Coronary artery (tissue), 2 donors: ENCODE data around the gene CFB.

Source experiments
- DNase-seq: peaks from one replicate; pipeline ENCODE4 v3.0.0-alpha.2; 2017; ENCODE audit warnings: low spot score
- H3K27ac ChIP-seq, 2 donors: fragments of 200-600 bp; sonication (generic); one replicate each; pipeline ENCODE4 v1.5.1; 2016 to 2019
- H3K4me3 ChIP-seq: fragments of 200-600 bp; sonication (generic); 2 replicates; pipeline ENCODE4 v1.5.1; 2016; ENCODE audit warnings: mild to moderate bottlenecking, moderate library complexity
- TF ChIP-seq, protein P1 (sequence below): fragments of 200-600 bp; sonication (generic); IDR thresholded peaks from one replicate; pipeline ENCODE4 v1.5.1; 2019; ENCODE audit warnings: antibody characterized with exemption

Gene CFB

DNA sequence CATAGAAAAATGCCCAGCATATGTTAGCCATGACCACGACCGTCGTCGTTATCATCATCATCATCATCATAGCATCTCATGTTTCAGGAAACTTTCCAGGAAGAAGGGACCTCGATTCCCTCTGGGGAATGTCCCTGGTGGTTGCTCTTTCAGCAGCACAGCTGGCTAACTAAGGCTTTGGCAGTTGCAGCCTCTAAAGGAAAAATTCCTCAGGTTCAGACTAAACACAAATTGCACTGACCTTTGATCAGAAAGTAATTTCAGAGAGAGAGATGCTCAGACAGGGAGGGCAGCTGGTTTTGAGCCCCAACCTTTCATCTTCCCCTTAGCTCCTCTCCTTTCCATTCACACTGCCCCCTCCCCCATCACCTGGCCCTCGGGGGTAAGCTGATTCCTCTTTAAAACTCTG, 5.6 kb upstream of the CFB start:
- DNase-seq, result no peak
- H3K4me3 ChIP-seq, result no peak overlapping the region
- TF ChIP-seq, protein P1, sequence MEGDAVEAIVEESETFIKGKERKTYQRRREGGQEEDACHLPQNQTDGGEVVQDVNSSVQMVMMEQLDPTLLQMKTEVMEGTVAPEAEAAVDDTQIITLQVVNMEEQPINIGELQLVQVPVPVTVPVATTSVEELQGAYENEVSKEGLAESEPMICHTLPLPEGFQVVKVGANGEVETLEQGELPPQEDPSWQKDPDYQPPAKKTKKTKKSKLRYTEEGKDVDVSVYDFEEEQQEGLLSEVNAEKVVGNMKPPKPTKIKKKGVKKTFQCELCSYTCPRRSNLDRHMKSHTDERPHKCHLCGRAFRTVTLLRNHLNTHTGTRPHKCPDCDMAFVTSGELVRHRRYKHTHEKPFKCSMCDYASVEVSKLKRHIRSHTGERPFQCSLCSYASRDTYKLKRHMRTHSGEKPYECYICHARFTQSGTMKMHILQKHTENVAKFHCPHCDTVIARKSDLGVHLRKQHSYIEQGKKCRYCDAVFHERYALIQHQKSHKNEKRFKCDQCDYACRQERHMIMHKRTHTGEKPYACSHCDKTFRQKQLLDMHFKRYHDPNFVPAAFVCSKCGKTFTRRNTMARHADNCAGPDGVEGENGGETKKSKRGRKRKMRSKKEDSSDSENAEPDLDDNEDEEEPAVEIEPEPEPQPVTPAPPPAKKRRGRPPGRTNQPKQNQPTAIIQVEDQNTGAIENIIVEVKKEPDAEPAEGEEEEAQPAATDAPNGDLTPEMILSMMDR, result no peak

DNA sequence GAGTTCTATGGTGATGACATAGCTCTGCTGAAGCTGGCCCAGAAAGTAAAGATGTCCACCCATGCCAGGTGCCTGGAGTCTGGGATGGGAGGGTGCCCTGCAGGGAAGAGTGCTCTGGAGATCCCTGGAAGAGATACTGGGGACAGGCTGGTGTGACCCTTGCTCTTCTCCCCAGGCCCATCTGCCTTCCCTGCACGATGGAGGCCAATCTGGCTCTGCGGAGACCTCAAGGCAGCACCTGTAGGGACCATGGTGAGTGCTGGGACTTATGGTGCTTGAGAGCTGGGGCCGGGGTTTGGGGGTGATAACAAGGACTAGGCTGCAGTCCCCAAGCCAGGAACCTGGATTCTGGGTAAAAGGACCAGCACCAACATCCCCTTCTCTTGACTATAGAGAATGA, 2.2 kb upstream of the CFB start:
- TF ChIP-seq, protein P1, result no peak
- no peak for DNase-seq
- H3K4me3 ChIP-seq, result no peak overlapping the region
- no peak overlapping the region for H3K27ac ChIP-seq

More for the DNA sequence above, 5.6 kb upstream of the CFB start:
- H3K27ac ChIP-seq, result no peak overlapping the region

DNA sequence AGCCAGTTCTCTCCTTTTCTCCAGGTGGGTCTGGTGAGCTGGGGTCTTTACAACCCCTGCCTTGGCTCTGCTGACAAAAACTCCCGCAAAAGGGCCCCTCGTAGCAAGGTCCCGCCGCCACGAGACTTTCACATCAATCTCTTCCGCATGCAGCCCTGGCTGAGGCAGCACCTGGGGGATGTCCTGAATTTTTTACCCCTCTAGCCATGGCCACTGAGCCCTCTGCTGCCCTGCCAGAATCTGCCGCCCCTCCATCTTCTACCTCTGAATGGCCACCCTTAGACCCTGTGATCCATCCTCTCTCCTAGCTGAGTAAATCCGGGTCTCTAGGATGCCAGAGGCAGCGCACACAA, 765 bp upstream of the CFB start:
- TF ChIP-seq, protein P1, result no peak
- no peak for DNase-seq
- Histone ChIP-seq H3K4me3 (peak overlapping the region; percentile 57), H3K27ac (peak overlapping the region; percentile 86 to 93)

DNA sequence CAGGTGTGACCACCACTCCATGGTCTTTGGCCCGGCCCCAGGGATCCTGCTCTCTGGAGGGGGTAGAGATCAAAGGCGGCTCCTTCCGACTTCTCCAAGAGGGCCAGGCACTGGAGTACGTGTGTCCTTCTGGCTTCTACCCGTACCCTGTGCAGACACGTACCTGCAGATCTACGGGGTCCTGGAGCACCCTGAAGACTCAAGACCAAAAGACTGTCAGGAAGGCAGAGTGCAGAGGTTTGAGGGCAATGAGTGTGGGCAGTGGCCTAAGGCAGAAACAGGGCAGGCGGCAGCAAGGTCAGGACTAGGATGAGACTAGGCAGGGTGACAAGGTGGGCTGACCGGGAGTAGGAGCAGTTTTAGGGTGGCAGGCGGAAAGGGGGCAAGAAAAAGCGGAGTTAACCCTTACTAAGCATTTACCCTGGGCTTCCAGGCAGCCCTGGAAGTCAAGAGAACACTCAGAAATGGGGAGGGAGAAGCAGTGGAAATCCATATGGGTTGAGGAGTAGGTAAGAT, 533 bp downstream of the CFB start:
- Histone ChIP-seq H3K27ac (peak overlapping the region; percentile 86 to 93), H3K4me3 (peak overlapping the region; percentile 57)
- TF ChIP-seq, protein P1, result no peak
- DNase-seq, result no peak

DNA sequence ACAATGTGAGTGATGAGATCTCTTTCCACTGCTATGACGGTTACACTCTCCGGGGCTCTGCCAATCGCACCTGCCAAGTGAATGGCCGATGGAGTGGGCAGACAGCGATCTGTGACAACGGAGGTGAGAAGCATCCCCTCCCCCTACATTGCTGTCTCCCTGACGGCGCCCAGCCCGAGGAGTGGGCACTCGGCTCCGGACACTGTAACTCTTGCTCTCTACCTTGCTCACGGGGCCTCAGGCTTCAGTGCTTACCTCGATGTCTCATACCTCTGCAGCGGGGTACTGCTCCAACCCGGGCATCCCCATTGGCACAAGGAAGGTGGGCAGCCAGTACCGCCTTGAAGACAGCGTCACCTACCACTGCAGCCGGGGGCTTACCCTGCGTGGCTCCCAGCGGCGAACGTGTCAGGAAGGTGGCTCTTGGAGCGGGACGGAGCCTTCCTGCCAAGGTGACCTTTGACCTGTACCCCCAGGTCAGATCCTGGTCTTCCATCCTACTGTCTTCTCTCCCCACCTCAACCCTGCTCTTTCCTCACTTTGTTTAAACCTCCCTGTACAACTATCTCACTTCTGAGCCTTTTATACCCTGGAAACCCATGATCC, 1.3 kb downstream of the CFB start:
- Histone ChIP-seq H3K4me3 (no peak overlapping the region), H3K27ac (peak overlapping the region in 1 of 2 donors; percentile 93)
- TF ChIP-seq, protein P1, result no peak
- DNase-seq, result peak; percentile 73

DNA sequence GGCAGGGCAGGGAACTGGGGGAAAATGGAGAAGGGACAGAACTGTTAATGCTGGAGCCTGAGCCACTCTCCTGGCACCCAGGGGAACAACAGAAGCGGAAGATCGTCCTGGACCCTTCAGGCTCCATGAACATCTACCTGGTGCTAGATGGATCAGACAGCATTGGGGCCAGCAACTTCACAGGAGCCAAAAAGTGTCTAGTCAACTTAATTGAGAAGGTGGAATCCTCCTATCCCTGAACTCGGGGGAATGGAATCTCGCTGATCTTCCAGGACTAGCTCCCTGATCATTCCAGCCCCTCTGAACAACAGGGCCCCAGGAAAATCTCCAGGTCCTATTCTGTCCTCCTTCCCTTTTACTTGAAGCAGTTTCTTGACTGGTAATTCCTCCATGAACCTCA, 2.0 kb downstream of the CFB start:
- Histone ChIP-seq H3K27ac (no peak overlapping the region), H3K4me3 (no peak overlapping the region)
- no peak for DNase-seq
- TF ChIP-seq, protein P1, result no peak

DNA sequence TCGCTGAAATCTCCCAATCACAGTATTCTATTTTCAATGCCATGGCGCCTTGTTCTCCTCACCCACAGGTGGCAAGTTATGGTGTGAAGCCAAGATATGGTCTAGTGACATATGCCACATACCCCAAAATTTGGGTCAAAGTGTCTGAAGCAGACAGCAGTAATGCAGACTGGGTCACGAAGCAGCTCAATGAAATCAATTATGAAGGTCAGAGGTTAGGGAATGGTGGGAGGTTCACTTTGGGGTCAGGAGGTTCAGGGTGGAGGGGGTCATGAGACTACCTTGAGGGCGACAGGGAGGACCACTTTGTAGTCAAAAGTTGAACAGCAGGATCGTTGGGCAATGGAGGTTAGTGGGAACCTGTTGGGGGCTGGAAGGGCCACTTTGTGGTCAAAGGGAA, 2.4 kb downstream of the CFB start:
- DNase-seq, result no peak
- no peak overlapping the region for H3K4me3 ChIP-seq
- H3K27ac ChIP-seq, result no peak overlapping the region
- TF ChIP-seq, protein P1, result no peak
